Right hindlimb (tissue), 1 donor: ENCODE results near the gene SPAG9.

Experiments used
- DNase-seq: peaks from one replicate; pipeline ENCODE4 v3.0.0-alpha.2; 2018

Gene SPAG9

GRCh38 chr17:51029568-51030463 lies 90.9 kb downstream of the SPAG9 start:
- DNase-seq: no peak

GRCh38 chr17:51029142-51029541 lies 91.5 kb downstream of the SPAG9 start:
- no peak for DNase-seq

- DNase-seq: no peak
Measured at GRCh38 chr17:51028176-51028863, 92.3 kb downstream of the SPAG9 start.

GRCh38 chr17:51018541-51018940 lies 102.1 kb downstream of the SPAG9 start:
- DNase-seq: no peak

GRCh38 chr17:51017270-51017669 lies 103.4 kb downstream of the SPAG9 start:
- DNase-seq: no peak

- no peak for DNase-seq
Measured at GRCh38 chr17:51016099-51016498, 104.6 kb downstream of the SPAG9 start.

- peak; percentile 47 for DNase-seq
Measured at GRCh38 chr17:51015145-51015558, 105.5 kb downstream of the SPAG9 start.

- DNase-seq: no peak
Measured at GRCh38 chr17:51014129-51014528, 106.5 kb downstream of the SPAG9 start.

GRCh38 chr17:51013322-51013721 lies 107.3 kb downstream of the SPAG9 start:
- DNase-seq: no peak

- no peak for DNase-seq
Measured at GRCh38 chr17:51012538-51012937, 108.1 kb downstream of the SPAG9 start.

- DNase-seq: no peak
Measured at GRCh38 chr17:51010173-51010675, 110.4 kb downstream of the SPAG9 start.

GRCh38 chr17:51006601-51007000 lies 114.1 kb downstream of the SPAG9 start:
- no peak for DNase-seq

GRCh38 chr17:51005768-51006167 lies 114.9 kb downstream of the SPAG9 start:
- DNase-seq: no peak

- no peak for DNase-seq
Measured at GRCh38 chr17:51004249-51004648, 116.4 kb downstream of the SPAG9 start.

- no peak for DNase-seq
Measured at GRCh38 chr17:51000835-51001638, 119.6 kb downstream of the SPAG9 start.

GRCh38 chr17:50995668-50996067 lies 125.0 kb downstream of the SPAG9 start:
- DNase-seq: no peak

- DNase-seq: no peak
Measured at GRCh38 chr17:50993544-50993943, 127.1 kb downstream of the SPAG9 start.

GRCh38 chr17:50989149-50989548 lies 131.5 kb downstream of the SPAG9 start:
- DNase-seq: no peak

- DNase-seq: no peak
Measured at GRCh38 chr17:50988427-50988826, 132.2 kb downstream of the SPAG9 start.

GRCh38 chr17:50986989-50987660 lies 133.5 kb downstream of the SPAG9 start:
- DNase-seq: no peak

- no peak for DNase-seq
Measured at GRCh38 chr17:50981279-50981678, 139.4 kb downstream of the SPAG9 start.

- no peak for DNase-seq
Measured at GRCh38 chr17:50979524-50979927, 141.1 kb downstream of the SPAG9 start.
